ENCODE results near the gene LOXHD1.

Gene LOXHD1

DNA sequence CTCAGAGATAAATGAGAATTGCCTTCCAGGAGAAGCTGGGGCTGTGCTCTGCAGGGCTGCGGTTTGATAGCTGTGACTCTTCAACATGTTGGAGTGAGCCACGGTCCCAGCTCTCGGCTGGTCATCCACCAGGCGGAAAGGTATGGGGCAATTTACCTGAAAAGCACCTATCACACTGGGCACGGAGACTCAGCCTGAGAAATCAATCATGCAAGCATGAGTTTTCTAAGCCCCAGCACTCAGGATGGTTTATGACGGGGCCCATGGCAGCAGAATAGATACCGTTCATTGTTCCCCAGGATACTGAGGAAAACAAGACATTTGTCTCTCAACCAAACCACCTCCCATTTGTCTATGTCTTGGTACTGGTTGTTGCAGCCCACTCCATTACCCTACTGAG, 83.9 kb downstream of the LOXHD1 start:
- Mint-ChIP-seq H3K4me1 (ENCODE audit: low read depth in 2 of 2) (no peaks in the 10 kb centered on the region), H3K36me3 (ENCODE audit: insufficient read depth) (no peaks in the 10 kb centered on the region), H3K9me3 (no peaks in the 10 kb centered on the region), H3K27me3 (peaks cover 5 to 57% of the 10 kb centered on the region in 2 donors), H3K4me3 (no peak overlapping the region), H3K27ac (no peak overlapping the region)
- ATAC-seq (replicated peaks) (no peak), DNase-seq (no peak)

DNA sequence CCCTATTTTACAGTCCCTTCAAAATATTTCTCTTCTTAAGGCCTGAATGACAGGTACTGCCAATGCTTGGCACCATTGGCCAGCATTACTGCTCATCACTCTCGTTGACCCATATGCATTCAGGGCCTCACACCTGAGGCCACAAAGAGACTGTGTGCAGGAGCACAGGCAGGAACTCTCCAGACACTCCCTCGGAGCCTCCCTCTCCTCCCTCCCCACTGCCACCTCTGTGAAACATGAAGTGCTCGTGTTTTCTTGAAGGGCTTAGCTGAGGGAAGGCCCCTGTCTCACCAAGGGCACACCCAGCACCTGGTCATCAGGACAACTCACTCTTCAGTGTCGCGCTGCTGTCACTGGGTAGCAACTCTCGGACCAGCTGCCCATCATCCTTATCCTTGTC, 85.3 kb downstream of the LOXHD1 start:
- no peak for DNase-seq
- Mint-ChIP-seq H3K27me3 (peaks cover 4 to 64% of the 10 kb centered on the region in 2 donors), H3K4me1 (ENCODE audit: low read depth in 2 of 2) (no peaks in the 10 kb centered on the region), H3K36me3 (ENCODE audit: insufficient read depth) (no peaks in the 10 kb centered on the region), H3K9me3 (no peaks in the 10 kb centered on the region), H3K27ac (no peak overlapping the region), H3K4me3 (no peak overlapping the region)
- ATAC-seq (replicated peaks) = no peak

DNA sequence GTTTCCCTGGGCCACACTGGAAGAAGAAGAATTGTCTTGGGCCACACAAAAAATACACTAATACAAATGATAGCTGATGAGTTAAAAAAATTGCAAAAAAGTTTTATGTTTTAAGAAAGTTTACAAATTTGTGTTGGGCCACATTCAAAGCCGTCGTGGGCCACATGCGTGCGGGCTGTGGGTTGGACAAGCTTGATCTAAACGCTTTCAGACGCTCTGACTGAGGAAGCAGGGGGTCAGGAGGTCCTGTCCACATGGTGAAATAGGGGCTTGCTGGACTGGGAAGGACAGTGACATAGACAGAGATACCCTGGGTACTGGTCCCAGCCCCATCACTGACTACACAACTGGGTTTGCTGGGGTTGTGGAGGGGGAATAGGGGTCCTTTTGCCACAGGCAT, 86.4 kb downstream of the LOXHD1 start:
- DNase-seq (no peak), ATAC-seq (replicated peaks) (no peak)
- no peak overlapping the region for H3K27ac Mint-ChIP-seq
- peaks cover 0 to 64% of the 10 kb centered on the region in 2 donors for H3K27me3 Mint-ChIP-seq
- H3K36me3 Mint-ChIP-seq (ENCODE audit: insufficient read depth) = no peaks in the 10 kb centered on the region
- no peak overlapping the region for H3K4me3 Mint-ChIP-seq
- H3K9me3 Mint-ChIP-seq = no peaks in the 10 kb centered on the region
- peaks cover 0 to 2% of the 10 kb centered on the region in 2 donors for H3K4me1 Mint-ChIP-seq (ENCODE audit: low read depth in 2 of 2)

GRCh38 chr18:46570134-46570533, 86.9 kb downstream of the LOXHD1 start:
- ATAC-seq (replicated peaks) = no peak
- no peaks in the 10 kb centered on the region for H3K36me3 Mint-ChIP-seq (ENCODE audit: insufficient read depth)
- peaks cover 0 to 2% of the 10 kb centered on the region in 2 donors for H3K4me1 Mint-ChIP-seq (ENCODE audit: low read depth in 2 of 2)
- H3K4me3 Mint-ChIP-seq = no peak overlapping the region
- H3K9me3 Mint-ChIP-seq = no peaks in the 10 kb centered on the region
- no peak for DNase-seq
- H3K27me3 Mint-ChIP-seq = peaks cover 4 to 66% of the 10 kb centered on the region in 2 donors
- no peak overlapping the region for H3K27ac Mint-ChIP-seq

DNA sequence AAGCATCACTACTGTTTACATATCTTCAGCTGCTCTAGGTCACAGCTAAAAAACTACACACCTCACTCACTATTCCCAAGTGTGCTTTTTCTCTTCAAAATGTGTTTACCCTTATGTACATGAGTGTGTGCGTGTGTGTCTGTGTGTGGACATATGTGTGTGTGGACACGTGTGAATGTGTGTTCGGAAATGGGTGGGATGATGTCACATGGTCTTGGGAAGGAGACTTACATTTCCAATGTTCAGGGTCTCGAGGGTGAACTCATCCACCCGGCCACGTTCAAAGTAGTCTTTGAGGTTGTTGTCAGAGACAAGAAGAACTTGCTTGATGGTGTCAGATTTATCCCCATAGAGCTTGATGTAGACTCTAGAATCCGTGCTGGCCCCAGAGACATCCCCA, 87.8 kb downstream of the LOXHD1 start:
- no peak for ATAC-seq (replicated peaks)
- Mint-ChIP-seq H3K27me3 (peaks cover 5 to 75% of the 10 kb centered on the region in 2 donors), H3K4me1 (ENCODE audit: low read depth in 2 of 2) (peaks cover 0 to 2% of the 10 kb centered on the region in 2 donors), H3K9me3 (no peaks in the 10 kb centered on the region), H3K4me3 (no peak overlapping the region), H3K36me3 (ENCODE audit: insufficient read depth) (no peaks in the 10 kb centered on the region), H3K27ac (no peak overlapping the region)
- no peak for DNase-seq

DNA sequence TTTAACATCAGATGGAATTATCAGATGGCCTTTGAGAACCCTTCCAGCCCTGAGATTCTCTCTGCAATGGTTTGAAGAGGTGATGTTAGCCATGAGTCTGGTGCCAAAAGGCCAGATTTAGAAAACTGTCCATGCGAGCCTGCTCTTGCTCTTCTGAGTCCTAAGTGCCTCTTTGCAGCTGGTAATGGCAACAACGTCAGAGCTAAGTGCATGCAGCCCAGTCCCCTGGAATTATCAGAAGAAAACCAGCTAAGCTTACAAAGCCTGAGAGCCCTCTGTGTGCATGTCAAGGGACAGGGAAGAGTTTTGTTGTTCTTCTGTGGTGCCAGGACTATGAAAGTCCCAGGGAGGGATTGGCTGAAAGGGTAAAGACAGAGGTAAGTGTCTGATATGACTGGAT, 89.8 kb downstream of the LOXHD1 start:
- Mint-ChIP-seq H3K4me3 (no peak overlapping the region), H3K36me3 (ENCODE audit: insufficient read depth) (no peaks in the 10 kb centered on the region), H3K27ac (no peak overlapping the region), H3K27me3 (peaks cover 5 to 86% of the 10 kb centered on the region in 2 donors), H3K9me3 (no peaks in the 10 kb centered on the region), H3K4me1 (ENCODE audit: low read depth in 2 of 2) (peaks cover 0 to 2% of the 10 kb centered on the region in 2 donors)
- DNase-seq (no peak), ATAC-seq (replicated peaks) (no peak)

- no peak overlapping the region for H3K27ac Mint-ChIP-seq
- no peaks in the 10 kb centered on the region for H3K36me3 Mint-ChIP-seq (ENCODE audit: insufficient read depth)
- no peaks in the 10 kb centered on the region for H3K9me3 Mint-ChIP-seq
- ATAC-seq (replicated peaks) (no peak), DNase-seq (no peak)
- peaks cover 10 to 92% of the 10 kb centered on the region in 2 donors for H3K27me3 Mint-ChIP-seq
- H3K4me3 Mint-ChIP-seq = no peak overlapping the region
- H3K4me1 Mint-ChIP-seq (ENCODE audit: low read depth in 2 of 2) = peaks cover 0 to 2% of the 10 kb centered on the region in 2 donors
Measured at GRCh38 chr18:46566111-46566510, 90.9 kb downstream of the LOXHD1 start.

GRCh38 chr18:46565256-46565655, 91.8 kb downstream of the LOXHD1 start:
- no peaks in the 10 kb centered on the region for H3K36me3 Mint-ChIP-seq (ENCODE audit: insufficient read depth)
- H3K27me3 Mint-ChIP-seq = peaks cover 14 to 95% of the 10 kb centered on the region in 2 donors
- DNase-seq (no peak), ATAC-seq (replicated peaks) (no peak)
- no peak overlapping the region for H3K27ac Mint-ChIP-seq
- no peaks in the 10 kb centered on the region for H3K9me3 Mint-ChIP-seq
- H3K4me3 Mint-ChIP-seq = no peak overlapping the region
- peaks cover 0 to 2% of the 10 kb centered on the region in 2 donors for H3K4me1 Mint-ChIP-seq (ENCODE audit: low read depth in 2 of 2)

- no peak for DNase-seq
- Mint-ChIP-seq H3K4me1 (ENCODE audit: low read depth in 2 of 2) (peaks cover 0 to 2% of the 10 kb centered on the region in 2 donors), H3K27ac (no peak overlapping the region), H3K4me3 (no peak overlapping the region), H3K36me3 (ENCODE audit: insufficient read depth) (no peaks in the 10 kb centered on the region), H3K27me3 (peaks cover 16 to 89% of the 10 kb centered on the region in 2 donors), H3K9me3 (no peaks in the 10 kb centered on the region)
- no peak for ATAC-seq (replicated peaks)
Measured at GRCh38 chr18:46563317-46563716, 93.7 kb downstream of the LOXHD1 start.

DNA sequence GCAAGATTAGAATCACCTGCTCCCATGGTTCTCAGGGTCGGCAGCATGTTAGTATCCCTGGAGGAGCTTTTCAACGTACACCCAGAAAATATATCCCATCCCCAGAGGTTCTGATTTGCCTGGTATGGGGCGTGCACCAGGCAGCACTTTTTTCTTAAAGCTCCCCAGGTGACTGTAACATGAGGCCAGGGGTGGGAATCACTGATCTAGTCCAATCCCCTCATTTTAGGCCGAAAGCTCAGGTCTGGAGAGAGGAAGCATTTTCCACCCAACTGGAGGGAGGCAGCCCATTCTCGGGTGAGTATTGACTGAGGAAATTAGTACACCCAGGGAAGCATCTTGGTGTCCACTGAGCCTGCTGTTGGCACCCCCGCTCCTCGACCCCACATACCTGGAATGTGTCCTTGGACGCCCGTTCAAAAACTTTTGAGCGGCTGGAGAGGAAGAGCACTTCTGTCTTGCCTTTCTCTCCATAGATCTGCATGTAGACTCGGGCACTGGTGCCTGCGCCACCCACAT, 94.3 kb downstream of the LOXHD1 start:
- ATAC-seq (replicated peaks) = no peak
- DNase-seq = no peak
- H3K9me3 Mint-ChIP-seq = no peaks in the 10 kb centered on the region
- H3K27me3 Mint-ChIP-seq = peaks cover 16 to 83% of the 10 kb centered on the region in 2 donors
- H3K4me3 Mint-ChIP-seq = no peak overlapping the region
- no peak overlapping the region for H3K27ac Mint-ChIP-seq
- H3K4me1 Mint-ChIP-seq (ENCODE audit: low read depth in 2 of 2) = peaks cover 0 to 2% of the 10 kb centered on the region in 2 donors
- no peaks in the 10 kb centered on the region for H3K36me3 Mint-ChIP-seq (ENCODE audit: insufficient read depth)

- no peaks in the 10 kb centered on the region for H3K36me3 Mint-ChIP-seq (ENCODE audit: insufficient read depth)
- no peak for DNase-seq
- no peak overlapping the region for H3K27ac Mint-ChIP-seq
- peaks cover 16 to 63% of the 10 kb centered on the region in 2 donors for H3K27me3 Mint-ChIP-seq
- H3K4me3 Mint-ChIP-seq = no peak overlapping the region
- no peaks in the 10 kb centered on the region for H3K9me3 Mint-ChIP-seq
- no peak for ATAC-seq (replicated peaks)
- no peaks in the 10 kb centered on the region for H3K4me1 Mint-ChIP-seq (ENCODE audit: low read depth in 2 of 2)
Measured at GRCh38 chr18:46560671-46561045, 96.4 kb downstream of the LOXHD1 start.

- no peak for ATAC-seq (replicated peaks)
- Mint-ChIP-seq H3K4me1 (ENCODE audit: low read depth in 2 of 2) (no peaks in the 10 kb centered on the region), H3K27ac (no peak overlapping the region), H3K4me3 (no peak overlapping the region), H3K9me3 (no peaks in the 10 kb centered on the region), H3K27me3 (peaks cover 12 to 57% of the 10 kb centered on the region in 2 donors), H3K36me3 (ENCODE audit: insufficient read depth) (no peaks in the 10 kb centered on the region)
- no peak for DNase-seq
Measured at GRCh38 chr18:46559946-46560670, 96.9 kb downstream of the LOXHD1 start.

DNA sequence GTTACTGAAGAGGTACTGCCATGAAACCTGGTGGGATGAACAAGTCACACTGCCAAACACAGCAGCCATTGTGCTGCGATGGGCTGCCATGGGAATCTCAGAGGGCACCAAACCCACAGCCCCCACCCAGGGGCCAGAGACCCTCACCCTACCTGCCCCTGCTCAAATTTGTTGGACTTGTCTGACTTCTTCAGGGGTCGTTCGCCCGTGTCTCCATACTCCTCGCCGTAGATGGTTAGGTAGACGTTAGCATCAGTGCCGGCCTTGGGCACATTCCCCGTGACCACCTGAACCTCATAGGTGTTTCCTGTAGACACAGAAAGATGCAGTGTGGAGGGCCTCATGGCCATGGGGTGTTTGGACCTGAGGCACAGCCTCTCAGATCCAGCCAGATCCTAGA, 97.7 kb downstream of the LOXHD1 start:
- no peak overlapping the region for H3K4me3 Mint-ChIP-seq
- DNase-seq (no peak), ATAC-seq (replicated peaks) (no peak)
- no peaks in the 10 kb centered on the region for H3K4me1 Mint-ChIP-seq (ENCODE audit: low read depth in 2 of 2)
- H3K27ac Mint-ChIP-seq = no peak overlapping the region
- H3K27me3 Mint-ChIP-seq = peaks cover 11 to 49% of the 10 kb centered on the region in 2 donors
- H3K36me3 Mint-ChIP-seq (ENCODE audit: insufficient read depth) = no peaks in the 10 kb centered on the region
- H3K9me3 Mint-ChIP-seq = no peaks in the 10 kb centered on the region

DNA sequence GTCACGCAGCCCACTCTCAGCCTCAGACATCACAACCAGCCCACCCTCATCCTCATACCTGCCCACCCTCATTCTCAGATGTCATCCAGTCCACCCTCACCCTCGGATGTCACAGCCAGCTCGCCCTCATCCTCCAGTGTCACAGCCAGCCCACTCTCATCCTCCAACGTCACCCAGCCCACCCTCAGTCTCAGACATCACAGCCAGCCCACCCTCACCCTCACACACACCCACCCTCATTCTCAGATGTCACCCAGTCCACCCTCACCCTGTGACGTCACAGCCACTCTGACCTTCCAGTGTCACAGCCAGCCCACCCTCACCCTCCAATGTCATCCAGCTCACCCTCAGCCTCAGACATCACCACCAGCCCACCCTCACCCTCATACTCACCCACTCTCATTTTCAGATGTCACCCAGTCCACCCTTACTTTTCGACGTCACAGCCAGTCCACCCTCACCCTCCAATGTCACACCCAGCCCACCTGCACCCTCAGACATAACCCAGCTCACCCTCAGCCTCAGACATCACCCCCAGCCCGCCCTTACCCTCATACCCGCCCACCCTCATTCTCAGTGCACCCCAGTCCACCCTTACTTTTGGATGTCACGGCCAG, 100.3 kb downstream of the LOXHD1 start:
- Mint-ChIP-seq H3K27me3 (peaks cover 10 to 28% of the 10 kb centered on the region in 2 donors), H3K9me3 (no peaks in the 10 kb centered on the region), H3K4me1 (ENCODE audit: low read depth in 2 of 2) (no peaks in the 10 kb centered on the region), H3K27ac (no peak overlapping the region), H3K4me3 (no peak overlapping the region), H3K36me3 (ENCODE audit: insufficient read depth) (no peaks in the 10 kb centered on the region)
- DNase-seq = no peak
- ATAC-seq (replicated peaks) = no peak

Data from effector memory CD8-positive, alpha-beta T cell (primary cell).